SU-DHL-6 (cell line): ENCODE data around the gene MYH13.

Experiments used
- H2AFZ ChIP-seq: fragments of 200-600 bp; sonication (generic); 2 replicates; pipeline ENCODE4 v1.6.1; 2014; ENCODE audit warnings: low read depth, mild to moderate bottlenecking, moderate library complexity, mixed read lengths, antibody characterized with exemption, low read length; ENCODE audit not compliant: severe bottlenecking
- H3F3A ChIP-seq: fragments of 200-600 bp; shearing (Covaris generic); 2 replicates; pipeline ENCODE4 v1.6.0; 2016; ENCODE audit warnings: antibody characterized with exemption, mild to moderate bottlenecking; ENCODE audit not compliant: insufficient read depth
- H3K27ac ChIP-seq: fragments of 200-600 bp; sonication (generic); 2 replicates; pipeline ENCODE4 v1.5.1; 2016; ENCODE audit warnings: low read depth, mild to moderate bottlenecking, low read length, moderate library complexity, mixed read lengths
- H3K27me3 ChIP-seq: fragments of 200-600 bp; sonication (generic), shearing (Covaris generic); 2 replicates; pipeline ENCODE4 v1.6.0; 2014; ENCODE audit warnings: mild to moderate bottlenecking, low read length
- H3K36me3 ChIP-seq: fragments of 200-600 bp; sonication (generic); 2 replicates; pipeline ENCODE4 v1.6.1; 2014; ENCODE audit warnings: mild to moderate bottlenecking, low read length, mixed read lengths
- H3K4me2 ChIP-seq: fragments of 300-600, 200-600 bp; shearing (Covaris generic), sonication (generic); 2 replicates; pipeline ENCODE4 v1.6.0; 2014; ENCODE audit warnings: low read length, low read depth, mild to moderate bottlenecking; ENCODE audit not compliant: poor library complexity, severe bottlenecking
- H3K4me3 ChIP-seq: fragments of 200-600 bp; sonication (generic); 2 replicates; pipeline ENCODE4 v1.5.1; 2014; ENCODE audit warnings: antibody characterized with exemption, low read length, mild to moderate bottlenecking, mixed read lengths; ENCODE audit not compliant: insufficient read depth, poor library complexity, severe bottlenecking
- H3K79me2 ChIP-seq: fragments of 200-600 bp; sonication (generic); 2 replicates; pipeline ENCODE4 v1.6.1; 2014; ENCODE audit warnings: mild to moderate bottlenecking, low read length, moderate library complexity; ENCODE audit not compliant: insufficient read depth
- H3K9ac ChIP-seq: fragments of 200-600 bp; sonication (generic); 2 replicates; pipeline ENCODE4 v1.7.0; 2014; ENCODE audit warnings: mild to moderate bottlenecking, low read length
- H3K9me2 ChIP-seq: fragments of 200-600 bp; sonication (generic); replicated peaks from 2 replicates; pipeline ENCODE4 v1.6.1; 2014; ENCODE audit warnings: low read length; ENCODE audit not compliant: insufficient read depth
- H3K9me3 ChIP-seq: fragments of 200-600 bp; sonication (generic); 2 replicates; pipeline ENCODE4 v1.6.1; 2014; ENCODE audit warnings: low read length, mixed read lengths; ENCODE audit not compliant: insufficient read depth
- H4K20me1 ChIP-seq: fragments of 200-600 bp; sonication (generic); 2 replicates; pipeline ENCODE4 v1.6.1; 2014; ENCODE audit warnings: low read depth, mild to moderate bottlenecking, antibody characterized with exemption, low read length, moderate library complexity, mixed read lengths
- CTCF ChIP-seq: fragments of 200-600 bp; sonication (generic); IDR thresholded peaks from one replicate; pipeline ENCODE4 v1.5.1; 2017; ENCODE audit warnings: antibody characterized with exemption, mild to moderate bottlenecking, low read length, moderate library complexity; ENCODE audit not compliant: insufficient read depth, poor library complexity, severe bottlenecking
- EZH2phosphoT487 ChIP-seq: fragments of 200-600 bp; sonication (generic), shearing (Covaris generic); conservative IDR thresholded peaks from 2 replicates; pipeline ENCODE4 v1.6.1; 2018; ENCODE audit warnings: mild to moderate bottlenecking, antibody characterized with exemption, low read length, moderate library complexity, mixed read lengths

MYH13 gene

DNA sequence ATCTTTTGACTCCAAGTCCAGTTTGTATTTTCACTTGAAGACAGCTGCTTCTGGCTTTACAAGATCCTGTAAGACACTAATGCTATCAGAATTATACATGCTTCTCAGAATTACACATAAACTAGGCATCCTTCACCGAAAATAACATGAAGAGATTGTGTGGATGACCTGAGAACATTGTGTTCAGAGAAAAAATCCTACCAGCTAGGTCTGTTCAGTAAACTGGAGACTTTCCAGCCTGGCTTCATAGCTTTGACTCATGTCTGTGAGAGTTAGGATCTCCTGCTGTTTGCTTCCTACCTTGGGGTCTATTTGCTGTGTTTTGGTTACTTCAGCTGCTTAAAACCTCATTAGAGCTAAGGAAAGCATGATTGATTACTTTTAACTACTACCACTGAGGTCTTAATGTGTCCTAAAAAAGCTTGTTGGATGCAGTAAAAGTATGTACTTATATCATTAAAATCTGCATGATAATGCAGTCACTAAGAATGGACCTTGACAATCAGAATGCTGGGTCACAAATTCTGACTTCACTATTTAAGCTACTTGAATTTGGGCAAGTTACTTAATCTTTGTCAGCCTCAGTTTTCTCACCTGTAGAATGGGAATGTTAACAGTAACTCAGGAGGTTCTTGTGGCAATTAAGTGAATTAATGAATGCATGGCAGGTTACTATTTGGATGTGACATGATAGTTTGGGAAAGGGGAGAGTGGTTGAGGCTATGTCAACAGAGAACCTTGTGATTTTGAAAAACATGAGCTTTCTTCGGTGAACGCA is 8.0 kb upstream of the MYH13 start:
- no peak overlapping the region for H3K4me3 ChIP-seq
- no peaks in the 10 kb centered on the region for H3K36me3 ChIP-seq
- no peak overlapping the region for H3K4me2 ChIP-seq
- H3K27ac ChIP-seq, result no peak overlapping the region
- no peaks in the 10 kb centered on the region for H4K20me1 ChIP-seq
- H2AFZ ChIP-seq, result no peak overlapping the region
- no peaks in the 10 kb centered on the region for H3K9me2 ChIP-seq
- H3K79me2 ChIP-seq, result no peaks in the 10 kb centered on the region
- TF ChIP-seq EZH2phosphoT487 (no peak), CTCF (no peak)
- H3K9ac ChIP-seq, result no peak overlapping the region
- no peaks in the 10 kb centered on the region for H3F3A ChIP-seq
- no peaks in the 10 kb centered on the region for H3K9me3 ChIP-seq
- no peaks in the 10 kb centered on the region for H3K27me3 ChIP-seq

DNA sequence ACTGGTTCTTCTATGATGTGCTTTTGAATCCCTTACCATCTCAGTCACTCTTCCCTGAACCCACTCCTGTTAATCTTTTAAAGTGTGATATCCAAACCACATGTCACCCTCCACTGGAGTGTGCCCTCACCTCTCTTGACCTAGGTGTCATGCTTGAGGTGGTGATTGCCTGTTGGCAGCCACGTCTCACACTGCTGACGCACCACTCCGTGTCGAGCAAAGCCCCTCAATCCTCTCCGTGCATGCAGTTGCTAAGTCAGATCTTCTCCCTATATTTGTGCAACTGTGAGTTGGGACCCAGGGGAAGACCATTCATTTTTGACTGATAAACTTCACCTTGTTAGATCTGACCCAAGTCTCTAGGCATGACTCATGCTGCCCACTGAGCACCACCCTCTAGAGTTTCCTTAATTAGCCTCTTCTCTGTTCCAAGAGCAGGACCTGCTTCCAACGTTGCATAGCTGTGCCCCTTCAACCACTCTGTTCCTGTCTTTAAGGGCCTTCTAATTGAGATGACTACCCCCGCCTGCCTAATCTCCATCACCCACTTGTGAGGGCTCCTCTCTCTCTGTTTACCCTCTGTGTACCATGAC is 2.7 kb downstream of the MYH13 start:
- H3K9me3 ChIP-seq, result no peaks in the 10 kb centered on the region
- no peak overlapping the region for H3K4me3 ChIP-seq
- H3F3A ChIP-seq, result no peaks in the 10 kb centered on the region
- no peaks in the 10 kb centered on the region for H3K27me3 ChIP-seq
- no peaks in the 10 kb centered on the region for H3K36me3 ChIP-seq
- H3K79me2 ChIP-seq, result no peaks in the 10 kb centered on the region
- no peak overlapping the region for H3K27ac ChIP-seq
- H4K20me1 ChIP-seq, result no peaks in the 10 kb centered on the region
- no peaks in the 10 kb centered on the region for H3K9me2 ChIP-seq
- H3K4me2 ChIP-seq, result no peak overlapping the region
- H3K9ac ChIP-seq, result no peak overlapping the region
- no peak overlapping the region for H2AFZ ChIP-seq
- TF ChIP-seq CTCF (no peak), EZH2phosphoT487 (no peak)

- Histone ChIP-seq H3F3A (no peaks in the 10 kb centered on the region), H3K4me2 (no peak overlapping the region), H3K27ac (no peak overlapping the region), H3K79me2 (no peaks in the 10 kb centered on the region), H2AFZ (no peak overlapping the region), H4K20me1 (no peaks in the 10 kb centered on the region), H3K9me3 (no peaks in the 10 kb centered on the region), H3K9ac (no peak overlapping the region), H3K36me3 (no peaks in the 10 kb centered on the region), H3K4me3 (no peak overlapping the region), H3K9me2 (no peaks in the 10 kb centered on the region), H3K27me3 (no peaks in the 10 kb centered on the region)
- TF ChIP-seq EZH2phosphoT487 (no peak), CTCF (no peak)
Measured at GRCh38 chr17:10369239-10369638, 3.6 kb downstream of the MYH13 start.
